HFF-Myc (cell line): Measurements from ENCODE around the gene C2orf49.

Experiments
- DNase-seq: peaks from one replicate; pipeline ENCODE4 v3.0.0-alpha.2; 2011; ENCODE audit warnings: low read depth; ENCODE audit errors: extremely low read depth
- H3K4me3 ChIP-seq: replicated peaks from 2 replicates; pipeline ENCODE4 v1.5.1; 2011; ENCODE audit warnings: low read depth, mild to moderate bottlenecking, control low read depth, low read length
- TF ChIP-seq, protein P1 (sequence below): IDR thresholded peaks from 2 replicates; pipeline ENCODE4 v1.5.1; 2012; ENCODE audit warnings: mild to moderate bottlenecking, low read depth, low read length, control low read depth; ENCODE audit errors: missing control alignments

The C2orf49 gene

DNA sequence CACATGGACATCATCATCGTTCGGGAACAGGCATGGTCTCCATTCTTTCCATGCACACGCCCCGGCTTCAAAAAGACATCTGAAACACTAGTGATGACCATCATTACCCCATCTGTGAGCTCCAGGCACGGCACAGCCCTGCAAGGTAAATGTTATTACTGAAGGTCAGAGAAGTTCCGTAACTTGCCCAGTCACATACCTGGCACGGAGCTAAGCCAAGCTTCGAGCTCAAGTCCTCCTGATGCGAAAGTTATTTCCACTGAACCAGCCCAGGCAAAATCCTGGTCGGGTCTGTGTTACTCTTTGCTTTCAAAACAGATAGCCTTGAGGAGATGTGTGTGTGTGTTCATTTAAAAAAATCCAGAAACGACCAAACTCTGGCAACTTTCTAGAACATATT is 38.7 kb downstream of the C2orf49 start:
- no peak for DNase-seq
- H3K4me3 ChIP-seq: no peak overlapping the region
- TF ChIP-seq, protein P1, sequence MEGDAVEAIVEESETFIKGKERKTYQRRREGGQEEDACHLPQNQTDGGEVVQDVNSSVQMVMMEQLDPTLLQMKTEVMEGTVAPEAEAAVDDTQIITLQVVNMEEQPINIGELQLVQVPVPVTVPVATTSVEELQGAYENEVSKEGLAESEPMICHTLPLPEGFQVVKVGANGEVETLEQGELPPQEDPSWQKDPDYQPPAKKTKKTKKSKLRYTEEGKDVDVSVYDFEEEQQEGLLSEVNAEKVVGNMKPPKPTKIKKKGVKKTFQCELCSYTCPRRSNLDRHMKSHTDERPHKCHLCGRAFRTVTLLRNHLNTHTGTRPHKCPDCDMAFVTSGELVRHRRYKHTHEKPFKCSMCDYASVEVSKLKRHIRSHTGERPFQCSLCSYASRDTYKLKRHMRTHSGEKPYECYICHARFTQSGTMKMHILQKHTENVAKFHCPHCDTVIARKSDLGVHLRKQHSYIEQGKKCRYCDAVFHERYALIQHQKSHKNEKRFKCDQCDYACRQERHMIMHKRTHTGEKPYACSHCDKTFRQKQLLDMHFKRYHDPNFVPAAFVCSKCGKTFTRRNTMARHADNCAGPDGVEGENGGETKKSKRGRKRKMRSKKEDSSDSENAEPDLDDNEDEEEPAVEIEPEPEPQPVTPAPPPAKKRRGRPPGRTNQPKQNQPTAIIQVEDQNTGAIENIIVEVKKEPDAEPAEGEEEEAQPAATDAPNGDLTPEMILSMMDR: no peak

DNA sequence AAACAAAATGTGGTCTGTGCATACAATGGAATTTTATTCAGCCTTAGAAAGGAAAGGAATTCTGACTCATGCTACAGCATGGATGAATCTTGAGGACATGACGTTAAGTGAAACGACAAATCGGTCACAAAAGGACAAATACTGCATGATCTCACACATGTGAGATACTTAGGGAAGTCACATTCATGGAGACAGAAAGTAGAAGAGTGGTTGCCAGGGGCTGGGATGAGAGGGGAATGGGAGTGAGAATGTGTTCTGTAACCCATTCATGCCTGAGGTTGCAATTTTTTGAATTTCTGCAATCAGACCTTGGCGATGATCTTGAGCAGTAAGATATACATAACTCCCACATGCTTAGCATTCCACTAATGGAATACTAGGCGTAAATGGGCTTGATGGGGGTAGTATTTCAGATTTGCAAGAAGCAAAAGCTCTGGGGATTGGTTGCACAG is 39.5 kb downstream of the C2orf49 start:
- no peak for DNase-seq
- TF ChIP-seq, protein P1: no peak
- no peak overlapping the region for H3K4me3 ChIP-seq

DNA sequence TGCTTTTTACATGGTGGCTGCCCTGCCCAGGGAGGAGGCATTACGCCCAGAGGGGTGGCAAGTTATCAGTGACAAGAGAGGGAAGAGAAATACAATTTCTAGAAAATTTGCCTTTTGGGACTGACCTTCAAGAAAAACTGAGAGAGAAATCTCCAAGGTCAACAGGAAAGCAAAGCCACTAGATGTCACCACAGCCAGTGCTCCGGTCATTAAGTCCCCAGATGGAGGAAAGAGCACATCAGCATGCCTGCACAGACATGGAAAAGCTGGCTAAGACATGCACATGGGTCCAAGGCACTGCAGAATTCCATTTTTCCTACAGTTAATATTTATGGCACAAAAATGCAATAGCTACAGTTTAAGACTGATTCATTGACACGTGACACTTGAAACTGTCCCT is 40.5 kb downstream of the C2orf49 start:
- no peak overlapping the region for H3K4me3 ChIP-seq
- no peak for DNase-seq
- TF ChIP-seq, protein P1: no peak

DNA sequence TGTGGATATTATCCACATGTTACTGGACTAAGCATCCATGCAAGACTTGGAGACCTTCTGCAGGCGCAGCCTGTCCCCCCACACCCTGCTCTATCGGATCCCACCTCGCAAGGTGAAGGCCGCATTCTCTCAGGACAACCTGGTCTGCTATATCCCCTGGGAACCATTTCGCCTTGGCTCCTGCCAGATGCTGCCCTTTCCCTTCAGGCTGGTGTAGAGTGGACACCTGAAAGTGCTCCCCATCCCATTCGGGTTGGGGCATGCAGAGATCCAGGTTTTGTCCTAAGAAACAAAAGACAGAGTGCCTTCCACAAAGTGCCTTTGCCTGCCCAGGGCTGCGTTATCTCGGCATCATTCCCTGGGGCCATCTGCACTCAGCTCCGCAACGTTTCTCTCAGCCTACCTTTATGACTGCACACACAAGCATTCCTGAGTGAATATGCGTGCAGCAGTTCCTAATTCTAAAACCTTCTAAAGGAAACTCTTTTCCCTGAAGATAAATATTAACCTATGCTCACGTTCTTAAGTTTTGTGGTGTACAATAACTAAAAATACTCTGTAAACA is 41.0 kb downstream of the C2orf49 start:
- no peak for DNase-seq
- H3K4me3 ChIP-seq: no peak overlapping the region
- TF ChIP-seq, protein P1: no peak

DNA sequence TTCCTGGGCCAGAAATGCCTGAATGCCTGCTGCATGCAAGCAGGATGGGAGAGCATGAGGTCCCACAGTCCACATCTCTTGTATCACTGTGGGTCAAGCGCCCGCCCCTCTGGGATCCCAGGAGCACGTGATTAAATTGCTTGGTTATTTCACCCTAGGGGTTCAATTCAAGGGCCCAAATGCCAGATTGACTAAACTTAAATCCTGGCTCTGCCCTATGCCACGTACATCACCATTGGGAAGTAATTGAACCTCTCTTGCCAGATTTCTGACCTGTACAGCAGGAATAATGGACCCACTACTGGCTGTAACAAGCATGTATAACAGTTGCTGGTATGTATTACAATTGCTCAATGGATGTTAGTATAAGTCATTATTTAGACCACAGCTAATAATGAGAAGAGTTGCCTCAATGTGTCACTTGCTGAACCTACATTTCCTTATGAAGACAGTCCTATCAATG is 41.6 kb downstream of the C2orf49 start:
- H3K4me3 ChIP-seq: no peak overlapping the region
- TF ChIP-seq, protein P1: no peak
- DNase-seq: no peak

DNA sequence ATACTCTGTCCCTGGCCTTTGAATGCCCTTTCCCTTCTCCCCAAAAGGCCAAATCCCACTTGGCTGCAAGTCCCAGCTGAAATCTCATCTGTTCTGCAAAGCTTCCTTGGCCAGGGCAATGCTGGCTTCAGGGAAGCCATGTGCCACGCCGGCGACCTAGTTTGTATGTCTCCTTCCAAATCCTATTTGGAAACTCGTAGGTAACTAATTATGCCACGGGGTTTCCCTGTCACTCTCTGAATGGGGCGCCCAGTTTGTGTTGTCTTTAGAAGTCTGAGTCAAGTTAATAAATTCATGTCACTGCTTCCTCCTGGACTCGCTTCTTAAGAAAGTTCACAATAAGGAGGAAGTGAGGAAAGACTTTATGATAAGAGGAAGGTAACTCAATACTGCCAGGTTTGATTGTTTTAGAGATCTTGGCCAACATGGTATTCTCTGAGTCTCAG is 42.4 kb downstream of the C2orf49 start:
- TF ChIP-seq, protein P1: no peak
- no peak for DNase-seq
- no peak overlapping the region for H3K4me3 ChIP-seq
